Left lung (tissue), 10 donors: ENCODE measurements around the gene SND1. TPM values are rescaled to one million over a fixed set of nuclear protein-coding genes. Genes with fewer than 3 reads are reported as not detected.

Source experiments
- ATAC-seq: fragments of 200-7000 bp; cut with Tn5 transposase; one replicate; pipeline ENCODE4 v1.9.1; 2020; ENCODE audit warnings: moderate library complexity
- DNase-seq, 4 donors: peaks; one replicate each; pipeline ENCODE4 v3.0.0-alpha.2; 2013 to 2020
- H3K27ac ChIP-seq, 2 donors: fragments of 200-600 bp; sonication (generic) in 1 of 2; one replicate each; pipeline versions ENCODE4 v1.5.0 to v1.8.0; 2020 to 2021
- H3K27me3 ChIP-seq, 2 donors: fragments of 200-600 bp; sonication (generic) in 1 of 2; one replicate each; pipeline versions ENCODE4 v1.5.0 to v1.8.0; 2020 to 2021
- H3K36me3 ChIP-seq, 2 donors: fragments of 200-600 bp; sonication (generic) in 1 of 2; one replicate each; pipeline versions ENCODE4 v1.5.0 to v1.8.0; 2020 to 2021
- H3K4me1 ChIP-seq, 2 donors: fragments of 200-600 bp; one replicate each; pipeline ENCODE4 v1.8.0; 2021
- H3K4me3 ChIP-seq, 2 donors: fragments of 200-600 bp; sonication (generic) in 1 of 2; one replicate each; pipeline versions ENCODE4 v1.5.0 to v1.8.0; 2020 to 2021; ENCODE audit warnings: mild to moderate bottlenecking in 1 of 2
- H3K9me3 ChIP-seq, 2 donors: fragments of 200-600 bp; sonication (generic) in 1 of 2; one replicate each; pipeline versions ENCODE4 v1.5.0 to v1.8.0; 2020 to 2021
- intact Hi-C, 2 donors: fragments of 100-400 bp; cut with DNase I; formaldehyde crosslinking; loops; one replicate each; pipeline versions ENCODE4 v1.11.2 to v1.14.2; 2022
- polyA plus RNA-seq, 6 donors: library from polyadenylated mRNA; unstranded; fragments of 120-200 nt; gene quantifications; one replicate each; pipeline ENCODE4 v1.2.1, GENCODE V29; 2013; ENCODE audit not compliant: insufficient read length in 6 of 6
- total RNA-seq, 2 donors: library from RNA; stranded (reverse); fragmentation: NEBNext Ultra II Directional; extraction: Animal tissue kit (Norgen Biotek cat#: 25700); gene quantifications; one replicate each; pipeline ENCODE4 v1.2.1, GENCODE V29; 2021
- TF ChIP-seq, protein P1 (sequence below), 2 donors: fragments of 200-600 bp; sonication (generic) in 1 of 2; IDR thresholded peaks; one replicate each; pipeline versions ENCODE4 v1.5.0 to v1.8.0; 2021; ENCODE audit warnings: antibody characterized with exemption in 2 of 2
- donor health status: DM: no; HTN: yes; CAD: no.
- donor health status: DM: no; HTN: no; CAD: no.

Gene SND1
- total and polyA plus RNA-seq, 8 donors: 141 to 229 (median 156) TPM

GRCh38 chr7:127924874-127925273 is 272.9 kb downstream of the SND1 start:
- no peak for ATAC-seq

GRCh38 chr7:127927348-127927696 is 275.3 kb downstream of the SND1 start:
- Histone ChIP-seq H3K4me3 (no peak overlapping the region), H3K27me3 (no peaks in the 10 kb centered on the region), H3K36me3 (peaks cover 0 to 32% of the 10 kb centered on the region in 2 donors), H3K4me1 (peaks cover 0 to 8% of the 10 kb centered on the region in 2 donors), H3K9me3 (no peaks in the 10 kb centered on the region), H3K27ac (no peak overlapping the region)
- ATAC-seq (no peak), DNase-seq (no peak)
- intact Hi-C loops: no loop called here
- TF ChIP-seq, protein P1, sequence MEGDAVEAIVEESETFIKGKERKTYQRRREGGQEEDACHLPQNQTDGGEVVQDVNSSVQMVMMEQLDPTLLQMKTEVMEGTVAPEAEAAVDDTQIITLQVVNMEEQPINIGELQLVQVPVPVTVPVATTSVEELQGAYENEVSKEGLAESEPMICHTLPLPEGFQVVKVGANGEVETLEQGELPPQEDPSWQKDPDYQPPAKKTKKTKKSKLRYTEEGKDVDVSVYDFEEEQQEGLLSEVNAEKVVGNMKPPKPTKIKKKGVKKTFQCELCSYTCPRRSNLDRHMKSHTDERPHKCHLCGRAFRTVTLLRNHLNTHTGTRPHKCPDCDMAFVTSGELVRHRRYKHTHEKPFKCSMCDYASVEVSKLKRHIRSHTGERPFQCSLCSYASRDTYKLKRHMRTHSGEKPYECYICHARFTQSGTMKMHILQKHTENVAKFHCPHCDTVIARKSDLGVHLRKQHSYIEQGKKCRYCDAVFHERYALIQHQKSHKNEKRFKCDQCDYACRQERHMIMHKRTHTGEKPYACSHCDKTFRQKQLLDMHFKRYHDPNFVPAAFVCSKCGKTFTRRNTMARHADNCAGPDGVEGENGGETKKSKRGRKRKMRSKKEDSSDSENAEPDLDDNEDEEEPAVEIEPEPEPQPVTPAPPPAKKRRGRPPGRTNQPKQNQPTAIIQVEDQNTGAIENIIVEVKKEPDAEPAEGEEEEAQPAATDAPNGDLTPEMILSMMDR (IDR thresholded peaks at IDR 0.05): no peak

More at GRCh38 chr7:127924874-127925273, 272.9 kb downstream of the SND1 start:
- Histone ChIP-seq H3K4me1 (peaks cover 0 to 13% of the 10 kb centered on the region in 2 donors), H3K4me3 (no peak overlapping the region), H3K36me3 (peaks cover 0 to 13% of the 10 kb centered on the region in 2 donors), H3K9me3 (no peaks in the 10 kb centered on the region), H3K27me3 (no peaks in the 10 kb centered on the region), H3K27ac (no peak overlapping the region)
- no peak for DNase-seq
- TF ChIP-seq, protein P1 (IDR thresholded peaks at IDR 0.05): no peak
- intact Hi-C loops: no loop called here

GRCh38 chr7:127928222-127928621 is 276.2 kb downstream of the SND1 start:
- Histone ChIP-seq H3K4me3 (no peak overlapping the region), H3K4me1 (peaks cover 0 to 8% of the 10 kb centered on the region in 2 donors), H3K27me3 (no peaks in the 10 kb centered on the region), H3K9me3 (no peaks in the 10 kb centered on the region), H3K36me3 (peaks cover 0 to 40% of the 10 kb centered on the region in 2 donors), H3K27ac (no peak overlapping the region)
- TF ChIP-seq, protein P1 (IDR thresholded peaks at IDR 0.05): no peak
- DNase-seq: no peak
- intact Hi-C loops: no loop called here
- no peak for ATAC-seq

- Histone ChIP-seq H3K36me3 (peaks cover 0 to 40% of the 10 kb centered on the region in 2 donors), H3K9me3 (no peaks in the 10 kb centered on the region), H3K4me1 (peaks cover 0 to 8% of the 10 kb centered on the region in 2 donors), H3K27me3 (no peaks in the 10 kb centered on the region), H3K27ac (no peak overlapping the region), H3K4me3 (no peak overlapping the region)
- intact Hi-C loops: no loop called here
- ATAC-seq (no peak), DNase-seq (no peak)
- TF ChIP-seq, protein P1 (IDR thresholded peaks at IDR 0.05): no peak
These were observed 276.9 kb downstream of the SND1 start for GRCh38 chr7:127928852-127929251.

DNA sequence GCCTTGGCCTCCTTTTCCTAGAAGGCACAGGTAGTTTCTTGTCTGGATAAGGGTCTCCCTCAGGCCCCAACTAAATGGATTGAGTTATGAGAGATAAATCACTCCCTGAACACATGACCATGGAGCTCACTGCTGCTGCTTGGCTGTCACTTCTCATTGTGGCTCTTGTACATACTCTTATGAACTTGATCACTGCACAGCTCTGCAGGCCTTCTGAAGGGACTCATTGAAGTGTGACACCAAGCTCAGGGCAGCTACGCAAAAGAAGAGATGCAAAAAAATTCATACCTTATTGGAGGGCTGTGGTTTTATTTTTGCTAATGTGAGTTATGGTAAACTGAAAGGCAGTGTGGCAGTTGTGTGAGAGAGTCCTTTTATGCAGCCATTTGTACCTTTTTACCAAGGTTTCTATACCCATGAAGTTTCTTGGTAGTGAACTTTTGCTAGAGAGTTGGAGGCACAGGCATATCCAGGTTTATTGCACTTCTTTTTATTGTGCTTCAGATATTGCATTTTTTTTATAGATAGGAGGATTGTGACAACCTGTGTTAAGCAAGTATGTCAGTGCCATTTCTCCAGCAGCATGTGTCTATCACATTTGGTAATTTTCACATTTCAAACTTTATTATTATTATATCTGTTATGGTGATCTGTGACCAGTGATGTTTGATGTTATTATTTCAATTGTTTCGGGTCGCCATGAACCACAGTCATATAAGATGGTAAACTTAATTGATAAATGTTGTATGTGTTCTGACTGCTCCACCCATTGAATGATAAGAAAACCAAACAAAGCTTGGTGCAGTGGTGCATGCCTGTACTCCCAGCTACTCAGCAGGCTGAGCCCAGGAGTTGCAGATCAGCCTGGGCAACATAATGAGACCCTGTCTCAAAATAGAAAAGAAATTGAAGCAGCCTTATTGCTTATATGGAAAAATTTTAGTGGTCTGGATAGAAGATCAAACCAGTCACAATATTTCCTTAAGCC is 278.6 kb downstream of the SND1 start:
- ATAC-seq: no peak
- Histone ChIP-seq H3K4me1 (peaks cover 0 to 8% of the 10 kb centered on the region in 2 donors), H3K27ac (no peak overlapping the region), H3K27me3 (no peaks in the 10 kb centered on the region), H3K36me3 (peaks cover 0 to 40% of the 10 kb centered on the region in 2 donors), H3K4me3 (no peak overlapping the region), H3K9me3 (no peaks in the 10 kb centered on the region)
- DNase-seq: no peak
- intact Hi-C loops: no loop called here
- TF ChIP-seq, protein P1 (IDR thresholded peaks at IDR 0.05): no peak
